Suppressor macrophage treated with lipopolysaccharide for 4 hours (primary cell): Measurements from ENCODE around the gene MAPRE3.
"Not testable (repeated sequence)": the region's sequence is repeated elsewhere in the genome, so short reads cannot be mapped to it uniquely, and the experiment has no call there.

Experiments used
- DNase-seq: peaks from one replicate; pipeline ENCODE4 v3.0.0-alpha.2; 2020

Gene MAPRE3

GRCh38 chr2:27071990-27072830 lies 101.8 kb downstream of the MAPRE3 start:
- peak; percentile 41 for DNase-seq

DNA sequence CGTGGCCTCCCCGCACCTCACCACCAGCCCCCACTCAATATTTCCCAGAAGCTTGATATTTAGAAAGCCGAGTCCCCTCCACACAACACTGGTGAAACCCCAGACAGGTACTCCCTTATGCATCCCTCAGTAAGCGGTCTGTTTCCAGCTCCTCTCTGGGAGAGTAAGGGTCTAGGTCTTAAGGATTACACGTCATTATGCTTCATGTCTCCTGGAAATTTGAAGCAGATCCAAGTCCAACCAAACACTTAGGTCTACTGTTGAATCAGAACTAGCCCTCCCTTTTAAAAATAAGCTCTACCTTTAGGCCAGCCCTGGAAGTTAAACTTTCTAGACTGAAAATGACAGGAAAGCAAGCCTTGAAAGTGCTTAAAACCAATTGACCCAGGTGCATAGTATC lies 102.5 kb downstream of the MAPRE3 start:
- no peak for DNase-seq

DNA sequence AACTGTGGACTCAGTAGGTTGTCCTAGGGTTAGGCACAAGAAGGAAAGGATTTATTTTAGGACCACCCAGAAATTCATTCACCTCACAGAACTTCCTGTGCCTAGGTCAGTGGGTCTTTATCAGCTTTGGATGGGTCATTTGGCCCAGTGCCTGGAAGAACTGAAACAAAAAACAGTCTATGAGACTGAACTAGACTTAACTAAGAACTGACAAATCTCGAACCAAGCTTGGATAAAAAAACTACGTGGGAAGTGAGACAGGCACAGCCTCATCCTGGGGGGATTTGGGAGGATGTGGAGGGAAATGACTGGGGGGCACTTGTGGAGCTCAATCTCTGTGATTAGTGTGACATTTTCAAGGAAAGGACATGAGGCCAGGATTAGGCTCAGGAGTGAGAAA lies 103.3 kb downstream of the MAPRE3 start:
- DNase-seq = peak; percentile 25

- peak; percentile 52 for DNase-seq
Measured at GRCh38 chr2:27074738-27075565, 104.5 kb downstream of the MAPRE3 start.

DNA sequence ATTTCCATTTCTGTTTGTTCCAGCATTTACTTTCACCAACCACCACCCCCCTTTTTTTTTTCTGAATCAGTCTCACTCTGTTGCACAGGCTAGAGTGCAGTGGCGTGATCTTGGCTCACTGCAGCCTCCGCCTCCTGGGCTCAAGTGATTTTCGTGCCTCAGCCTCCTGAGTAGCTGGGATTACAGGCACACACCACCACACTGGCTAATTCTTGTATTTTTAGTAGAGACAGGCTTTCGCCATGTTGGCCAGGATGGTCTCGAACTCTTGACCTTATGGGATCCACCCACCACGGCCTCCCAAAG lies 105.1 kb downstream of the MAPRE3 start:
- DNase-seq = not testable (repeated sequence)

- DNase-seq = peak; percentile 65
Measured at GRCh38 chr2:27076323-27076722, 105.9 kb downstream of the MAPRE3 start.
